SK-N-SH (cell line): ENCODE measurements around the gene TMEM176A. TPM values are rescaled to one million over a fixed set of nuclear protein-coding genes. Genes with fewer than 3 reads are reported as not detected.

Experiments used
- CTCF ChIA-PET: fragments of 300-600, 350-600 bp; formaldehyde crosslinking; extraction: SDS; loops from one replicate; lab custom pipeline; 2021; lab: Yijun Ruan, JAX
- POLR2A ChIA-PET: fragments of 350-600 bp; sonication (Branson Sonifier 250); formaldehyde crosslinking; extraction: SDS; loops from one replicate; lab custom pipeline; 2020; ENCODE audit warnings: antibody characterized with exemption, inconsistent platforms; lab: Yijun Ruan, JAX
- DNase-seq: peaks from one replicate; pipeline ENCODE4 v3.0.0; 2012
- H2AFZ ChIP-seq: fragments of 200-600 bp; sonication (generic); 2 replicates; pipeline ENCODE4 v1.8.1; 2016; ENCODE audit warnings: antibody characterized with exemption, mild to moderate bottlenecking, low read depth
- H3F3A ChIP-seq: fragments of 200-600 bp; sonication (generic); replicated peaks from 2 replicates; pipeline ENCODE3; 2016; ENCODE audit warnings: antibody characterized with exemption, mild to moderate bottlenecking; ENCODE audit not compliant: insufficient read depth
- H3K27ac ChIP-seq, 2 experiments: fragments of 200-500 bp in 1 of 2; fragments of 200-600 bp in 1 of 2; sonication (Bioruptor generic) in 1 of 2; sonication (generic), shearing (Covaris generic) in 1 of 2; 2 replicates each; pipeline versions ENCODE4 v1.5.1 to v1.6.1; 2014 to 2016; ENCODE audit warnings: low read depth in 2 of 2, inconsistent platforms in 1 of 2, low read length in 1 of 2, mild to moderate bottlenecking in 1 of 2, mixed read lengths in 1 of 2
- H3K27me3 ChIP-seq: fragments of 200-600 bp; sonication (generic), shearing (Covaris generic); 2 replicates; pipeline ENCODE4 v1.6.1; 2016; ENCODE audit warnings: mixed run types; ENCODE audit not compliant: insufficient read depth
- H3K36me3 ChIP-seq, 2 experiments: fragments of 200-500 bp in 1 of 2; fragments of 200-600 bp in 1 of 2; sonication (Bioruptor generic) in 1 of 2; sonication (generic) in 1 of 2; replicated peaks in 1 of 2; 2 replicates each; pipeline versions ENCODE3 to v1.5.1; 2014 to 2016; ENCODE audit warnings: low read length in 1 of 2, mild to moderate bottlenecking in 1 of 2; ENCODE audit not compliant: insufficient read depth in 2 of 2, control insufficient read depth in 1 of 2
- H3K4me1 ChIP-seq, 2 experiments: fragments of 200-500 bp in 1 of 2; fragments of 200-600 bp in 1 of 2; sonication (Bioruptor generic) in 1 of 2; sonication (generic), shearing (Covaris generic) in 1 of 2; 2 replicates each; pipeline versions ENCODE4 v1.5.1 to v1.6.1; 2014 to 2016; ENCODE audit warnings: low read depth in 1 of 2, low read length in 1 of 2, mixed run types in 1 of 2; ENCODE audit not compliant: insufficient read depth in 2 of 2, control insufficient read depth in 1 of 2
- H3K4me2 ChIP-seq: fragments of 200-600 bp; sonication (generic), shearing (Covaris generic); 2 replicates; pipeline ENCODE4 v1.6.1; 2017; ENCODE audit warnings: mixed run types
- H3K4me3 ChIP-seq, 2 experiments: fragments of 200-500 bp in 1 of 2; fragments of 200-600 bp in 1 of 2; sonication (Bioruptor generic) in 1 of 2; sonication (generic), shearing (Covaris generic) in 1 of 2; 2 replicates each; pipeline versions ENCODE4 v1.5.1 to v1.8.1; 2014 to 2016; ENCODE audit warnings: low read depth in 2 of 2, inconsistent platforms in 1 of 2, low read length in 1 of 2, mild to moderate bottlenecking in 1 of 2, mixed read lengths in 1 of 2, moderate library complexity in 1 of 2
- H3K79me2 ChIP-seq: fragments of 200-600 bp; sonication (generic); 2 replicates; pipeline ENCODE4 v1.8.1; 2017; ENCODE audit warnings: mild to moderate bottlenecking; ENCODE audit not compliant: insufficient read depth
- H3K9ac ChIP-seq: fragments of 200-600 bp; sonication (generic); 2 replicates; pipeline ENCODE4 v1.6.1; 2017; ENCODE audit warnings: mixed run types
- H3K9me2 ChIP-seq: fragments of 200-600 bp; sonication (generic); 2 replicates; pipeline ENCODE4 v1.6.1; 2017; ENCODE audit warnings: mixed run types
- H3K9me3 ChIP-seq: fragments of 200-600 bp; sonication (generic); 2 replicates; pipeline ENCODE4 v1.6.1; 2017; ENCODE audit warnings: mixed run types, mild to moderate bottlenecking, moderate library complexity
- H4K20me1 ChIP-seq: fragments of 200-600 bp; sonication (generic); 2 replicates; pipeline ENCODE4 v1.6.1; 2017; ENCODE audit warnings: mild to moderate bottlenecking, mixed run types; ENCODE audit not compliant: insufficient read depth
- CHD2 ChIP-seq: fragments of 150-350 bp; IDR thresholded peaks from 2 replicates; pipeline ENCODE4 v1.6.1; 2018; ENCODE audit warnings: low read length; ENCODE audit not compliant: partially characterized antibody
- ELF1 ChIP-seq: IDR thresholded peaks from 2 replicates; pipeline ENCODE4 v1.4.0; 2012
- FOSL2 ChIP-seq: IDR thresholded peaks from 2 replicates; pipeline ENCODE4 v1.4.0; 2012; ENCODE audit warnings: low read depth, mild to moderate bottlenecking, moderate library complexity, borderline replicate concordance
- FOXJ3 ChIP-seq: sonication (generic); formaldehyde crosslinking; IDR thresholded peaks from 2 replicates; pipeline ENCODE4 v1.5.1; 2020; ENCODE audit warnings: mild to moderate bottlenecking, missing genetic modification reagents
- GABPA ChIP-seq: IDR thresholded peaks from 2 replicates; pipeline ENCODE4 v1.4.0; 2012; ENCODE audit warnings: low read depth, mild to moderate bottlenecking
- GATA2 ChIP-seq: sonication (generic); formaldehyde crosslinking; IDR thresholded peaks from 2 replicates; pipeline ENCODE4 v1.5.0; 2020; ENCODE audit warnings: mild to moderate bottlenecking, missing genetic modification reagents
- JUND ChIP-seq: IDR thresholded peaks from 2 replicates; pipeline ENCODE4 v1.4.0; 2012
- MEF2A ChIP-seq: IDR thresholded peaks from 2 replicates; pipeline ENCODE4 v1.4.0; 2012; ENCODE audit warnings: low read depth, borderline replicate concordance
- MXI1 ChIP-seq: IDR thresholded peaks from 2 replicates; pipeline ENCODE4 v1.6.1; 2012; ENCODE audit warnings: mild to moderate bottlenecking, low read depth, low read length, improper control_type of control experiment
- NRF1 ChIP-seq: IDR thresholded peaks from 2 replicates; pipeline ENCODE4 v1.6.1; 2012; ENCODE audit warnings: low read depth, mild to moderate bottlenecking, low read length
- POLR2AphosphoS5 ChIP-seq: IDR thresholded peaks from 2 replicates; pipeline ENCODE4 v1.6.1; 2012; ENCODE audit warnings: low read depth, low read length
- RCOR1 ChIP-seq: fragments of 150-350 bp; IDR thresholded peaks from 2 replicates; pipeline ENCODE4 v1.6.1; 2017; ENCODE audit warnings: antibody characterized with exemption, low read length
- RFX5 ChIP-seq: IDR thresholded peaks from 2 replicates; pipeline ENCODE4 v1.6.1; 2012; ENCODE audit warnings: mild to moderate bottlenecking, improper control_type of control experiment, low read length
- RXRA ChIP-seq: IDR thresholded peaks from 2 replicates; pipeline ENCODE4 v1.4.0; 2012; ENCODE audit warnings: low read depth, mild to moderate bottlenecking, borderline replicate concordance
- SIN3A ChIP-seq: IDR thresholded peaks from 2 replicates; pipeline ENCODE4 v1.6.1; 2012; ENCODE audit warnings: low read depth, mild to moderate bottlenecking, low read length, moderate library complexity, borderline replicate concordance
- SMC3 ChIP-seq: IDR thresholded peaks from 2 replicates; pipeline ENCODE4 v1.6.1; 2012; ENCODE audit warnings: low read depth, low read length, improper control_type of control experiment
- TAF1 ChIP-seq: IDR thresholded peaks from 2 replicates; pipeline ENCODE4 v1.6.1; 2012; ENCODE audit warnings: low read depth, mild to moderate bottlenecking, low read length, moderate library complexity, borderline replicate concordance
- TEAD4 ChIP-seq: IDR thresholded peaks from 2 replicates; pipeline ENCODE4 v1.4.0; 2012; ENCODE audit warnings: mild to moderate bottlenecking, borderline replicate concordance; ENCODE audit not compliant: insufficient read depth
- YY1 ChIP-seq: IDR thresholded peaks from 2 replicates; pipeline ENCODE4 v1.4.0; 2012; ENCODE audit warnings: low read depth, mild to moderate bottlenecking
- WGBS: methylation state at CpG from one replicate; pipeline ENCODE4 v1.1.6; 2017; ENCODE audit warnings: low lambda C conversion rate; 5-methylcytosine and 5-hydroxymethylcytosine counted together
- polyA plus RNA-seq, 3 experiments: library from polyadenylated mRNA; depleted of rRNA; stranded (reverse); fragments of >200 nt; gene quantifications; 2 replicates each; pipeline ENCODE4 v1.2.3, GENCODE V29; 2012
- TF ChIP-seq, protein P1 (sequence below): IDR thresholded peaks from 2 replicates; pipeline ENCODE4 v1.4.0; 2012; ENCODE audit warnings: low read depth, borderline replicate concordance
- TF ChIP-seq, protein P2 (sequence below): fragments of 150-350 bp; IDR thresholded peaks from 2 replicates; pipeline ENCODE4 v1.6.1; 2016; ENCODE audit warnings: mild to moderate bottlenecking, low read depth, low read length
- TF ChIP-seq, protein P3 (sequence below): fragments of 150-350 bp; IDR thresholded peaks from 2 replicates; pipeline ENCODE4 v1.6.1; 2017; ENCODE audit warnings: antibody characterized with exemption, low read length, low read depth, borderline replicate concordance
- TF ChIP-seq, protein P4 (sequence below): IDR thresholded peaks from 2 replicates; pipeline ENCODE4 v1.4.0; 2012; ENCODE audit warnings: low read depth, borderline replicate concordance

TMEM176A gene
- polyA plus RNA-seq, 1 of the 3 experiments (the other 2 are of a cell fraction) = not detected

DNA sequence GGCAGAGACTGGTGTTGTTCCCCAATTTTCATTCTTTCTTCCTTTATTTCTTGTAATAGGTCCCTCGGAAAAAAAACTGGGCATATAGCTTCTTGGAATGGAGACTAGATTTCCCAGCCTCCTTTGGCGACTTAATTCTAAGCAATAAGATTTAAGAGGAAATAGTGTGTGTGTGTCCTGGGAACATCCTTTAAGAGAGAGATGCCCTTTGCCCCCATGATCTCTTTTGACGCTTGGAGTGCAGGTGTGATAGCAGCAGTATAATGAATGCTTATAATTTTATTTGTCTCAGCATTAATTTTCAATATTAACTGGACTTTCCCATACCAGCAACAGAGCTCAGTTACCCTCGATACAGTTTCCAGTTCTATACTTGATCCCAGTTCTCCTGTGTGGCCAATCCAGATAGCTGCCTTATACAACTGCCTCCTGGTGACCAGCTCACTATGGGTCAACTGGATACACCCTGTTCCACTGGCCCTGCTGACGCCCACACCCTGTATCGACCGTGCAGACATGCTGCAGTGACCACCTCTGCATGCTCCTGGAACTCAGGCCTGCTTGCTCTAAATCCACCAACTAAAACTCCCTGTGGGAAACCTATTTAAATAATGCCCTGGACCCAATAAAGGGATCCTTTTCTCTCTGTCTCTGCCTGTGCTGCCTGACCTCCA, 13.9 kb downstream of the TMEM176A start:
- H3F3A ChIP-seq = no peaks in the 10 kb centered on the region
- 30% methylated on average over 7 of the region's 7 CpGs for WGBS
- no peaks in the 10 kb centered on the region for H3K4me1 ChIP-seq
- H3K4me3 ChIP-seq = no peak overlapping the region
- H3K79me2 ChIP-seq = no peaks in the 10 kb centered on the region
- DNase-seq = no peak
- H3K27ac ChIP-seq = no peak overlapping the region
- H3K27me3 ChIP-seq = no peaks in the 10 kb centered on the region
- H3K9me3 ChIP-seq = no peaks in the 10 kb centered on the region
- H3K9me2 ChIP-seq = no peaks in the 10 kb centered on the region
- ChIA-PET POLR2A (no interaction called here), CTCF (interaction anchor here (0.7 to 1.5 kb wide), 3 partner anchors 11 to 36 kb away, joined by 3 to 4 read pairs (median 3); no protein-coding TSS in a partner anchor)
- TF ChIP-seq YY1 = no peak
- no peak for TF ChIP-seq TEAD4
- no peak for TF ChIP-seq SIN3A
- TF ChIP-seq CHD2 = no peak
- no peak for TF ChIP-seq NRF1
- no peak for TF ChIP-seq GABPA
- no peak for TF ChIP-seq ELF1
- no peak for TF ChIP-seq FOSL2
- TF ChIP-seq POLR2AphosphoS5 = no peak
- TF ChIP-seq RFX5 = no peak
- TF ChIP-seq MXI1 = no peak
- no peaks in the 10 kb centered on the region for H3K36me3 ChIP-seq
- H3K4me2 ChIP-seq = no peak overlapping the region
- no peak overlapping the region for H3K9ac ChIP-seq
- no peak overlapping the region for H2AFZ ChIP-seq
- H4K20me1 ChIP-seq = no peaks in the 10 kb centered on the region

DNA sequence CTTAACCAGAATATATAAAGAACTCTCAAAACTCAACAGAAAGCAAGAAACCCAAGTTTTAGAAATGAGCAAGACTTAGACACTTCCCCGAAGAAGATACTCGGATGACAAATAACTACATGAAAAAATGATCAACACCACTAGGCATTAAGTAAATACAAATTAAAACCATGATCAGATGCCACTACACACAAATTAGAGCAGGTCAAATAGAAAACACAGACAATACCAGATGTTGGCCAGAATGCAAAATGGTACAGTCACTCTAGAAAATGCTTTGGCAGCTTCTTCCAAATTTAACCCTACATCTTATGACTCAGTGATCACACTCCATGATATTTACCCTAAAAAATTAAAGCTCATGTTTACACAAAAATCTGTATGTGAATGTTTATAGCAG, 18.4 kb downstream of the TMEM176A start:
- no peak overlapping the region for H2AFZ ChIP-seq
- 56% methylated on average over 2 of the region's 2 CpGs for WGBS
- CTCF ChIA-PET = interaction anchor here (1.0 to 2.8 kb wide), 3 partner anchors 58 to 167 kb away, joined by 3 to 9 read pairs (median 3); no protein-coding TSS in a partner anchor
- no peak for TF ChIP-seq RCOR1
- TF ChIP-seq, protein P1, sequence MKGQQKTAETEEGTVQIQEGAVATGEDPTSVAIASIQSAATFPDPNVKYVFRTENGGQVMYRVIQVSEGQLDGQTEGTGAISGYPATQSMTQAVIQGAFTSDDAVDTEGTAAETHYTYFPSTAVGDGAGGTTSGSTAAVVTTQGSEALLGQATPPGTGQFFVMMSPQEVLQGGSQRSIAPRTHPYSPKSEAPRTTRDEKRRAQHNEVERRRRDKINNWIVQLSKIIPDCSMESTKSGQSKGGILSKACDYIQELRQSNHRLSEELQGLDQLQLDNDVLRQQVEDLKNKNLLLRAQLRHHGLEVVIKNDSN = no peak
- TF ChIP-seq, protein P2, sequence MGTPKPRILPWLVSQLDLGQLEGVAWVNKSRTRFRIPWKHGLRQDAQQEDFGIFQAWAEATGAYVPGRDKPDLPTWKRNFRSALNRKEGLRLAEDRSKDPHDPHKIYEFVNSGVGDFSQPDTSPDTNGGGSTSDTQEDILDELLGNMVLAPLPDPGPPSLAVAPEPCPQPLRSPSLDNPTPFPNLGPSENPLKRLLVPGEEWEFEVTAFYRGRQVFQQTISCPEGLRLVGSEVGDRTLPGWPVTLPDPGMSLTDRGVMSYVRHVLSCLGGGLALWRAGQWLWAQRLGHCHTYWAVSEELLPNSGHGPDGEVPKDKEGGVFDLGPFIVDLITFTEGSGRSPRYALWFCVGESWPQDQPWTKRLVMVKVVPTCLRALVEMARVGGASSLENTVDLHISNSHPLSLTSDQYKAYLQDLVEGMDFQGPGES = no peak
- TF ChIP-seq, protein P3, sequence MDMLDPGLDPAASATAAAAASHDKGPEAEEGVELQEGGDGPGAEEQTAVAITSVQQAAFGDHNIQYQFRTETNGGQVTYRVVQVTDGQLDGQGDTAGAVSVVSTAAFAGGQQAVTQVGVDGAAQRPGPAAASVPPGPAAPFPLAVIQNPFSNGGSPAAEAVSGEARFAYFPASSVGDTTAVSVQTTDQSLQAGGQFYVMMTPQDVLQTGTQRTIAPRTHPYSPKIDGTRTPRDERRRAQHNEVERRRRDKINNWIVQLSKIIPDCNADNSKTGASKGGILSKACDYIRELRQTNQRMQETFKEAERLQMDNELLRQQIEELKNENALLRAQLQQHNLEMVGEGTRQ = no peak
- TF ChIP-seq RXRA = no peak
- TF ChIP-seq, protein P4, sequence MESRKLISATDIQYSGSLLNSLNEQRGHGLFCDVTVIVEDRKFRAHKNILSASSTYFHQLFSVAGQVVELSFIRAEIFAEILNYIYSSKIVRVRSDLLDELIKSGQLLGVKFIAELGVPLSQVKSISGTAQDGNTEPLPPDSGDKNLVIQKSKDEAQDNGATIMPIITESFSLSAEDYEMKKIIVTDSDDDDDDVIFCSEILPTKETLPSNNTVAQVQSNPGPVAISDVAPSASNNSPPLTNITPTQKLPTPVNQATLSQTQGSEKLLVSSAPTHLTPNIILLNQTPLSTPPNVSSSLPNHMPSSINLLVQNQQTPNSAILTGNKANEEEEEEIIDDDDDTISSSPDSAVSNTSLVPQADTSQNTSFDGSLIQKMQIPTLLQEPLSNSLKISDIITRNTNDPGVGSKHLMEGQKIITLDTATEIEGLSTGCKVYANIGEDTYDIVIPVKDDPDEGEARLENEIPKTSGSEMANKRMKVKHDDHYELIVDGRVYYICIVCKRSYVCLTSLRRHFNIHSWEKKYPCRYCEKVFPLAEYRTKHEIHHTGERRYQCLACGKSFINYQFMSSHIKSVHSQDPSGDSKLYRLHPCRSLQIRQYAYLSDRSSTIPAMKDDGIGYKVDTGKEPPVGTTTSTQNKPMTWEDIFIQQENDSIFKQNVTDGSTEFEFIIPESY = no peak
- no peak for TF ChIP-seq NRF1
- no peak for TF ChIP-seq SMC3
- no peak for TF ChIP-seq MEF2A
- no peak for TF ChIP-seq JUND
- no peak for TF ChIP-seq FOXJ3 (CRISPR knock-in tag)
- no peak for TF ChIP-seq CHD2
- TF ChIP-seq GATA2 (CRISPR knock-in tag) = no peak
- TF ChIP-seq TAF1 = no peak
- no peak for TF ChIP-seq TEAD4
- no peak for TF ChIP-seq ELF1
- TF ChIP-seq FOSL2 = no peak
- H3K9me2 ChIP-seq = no peaks in the 10 kb centered on the region
- no peaks in the 10 kb centered on the region for H3K27me3 ChIP-seq
- H3K9me3 ChIP-seq = no peaks in the 10 kb centered on the region
- no peak overlapping the region for H3K4me2 ChIP-seq
- no peak overlapping the region for H3K9ac ChIP-seq
- H3K4me3 ChIP-seq = no peak overlapping the region
- H3K36me3 ChIP-seq = no peaks in the 10 kb centered on the region
- no peak overlapping the region for H3K27ac ChIP-seq
- peaks cover 0 to 14% of the 10 kb centered on the region in 2 experiments; a peak in 2 of 4 replicates for H3K4me1 ChIP-seq
- H4K20me1 ChIP-seq = no peaks in the 10 kb centered on the region
- DNase-seq = no peak
- no peaks in the 10 kb centered on the region for H3F3A ChIP-seq
- H3K79me2 ChIP-seq = no peaks in the 10 kb centered on the region
- POLR2A ChIA-PET = no interaction called here
